ENCODE measurements around the gene HSF5. TPM values are rescaled to one million over a fixed set of nuclear protein-coding genes. Genes with fewer than 3 reads are reported as not detected.

The HSF5 gene
- total RNA-seq, 1 donor from 2014 or later: not detected

GRCh38 chr17:58501451-58501850, 13.2 kb upstream of the HSF5 start:
- TF ChIP-seq CTCF (IDR thresholded peaks at IDR 0.05; ENCODE audit: insufficient read depth, low read length, severe bottlenecking): no peak
- no peak overlapping the region for H3K4me3 ChIP-seq (ENCODE audit: low read depth, low read length)
- H3K36me3 ChIP-seq (ENCODE audit: control insufficient read depth, insufficient read depth, low read length): peaks cover 5% of the 10 kb centered on the region
- DNase-seq (ENCODE audit: low read depth) (no peak), FAIRE-seq (no peak)
- no peaks in the 10 kb centered on the region for H3K27me3 ChIP-seq (ENCODE audit: control insufficient read depth, insufficient read depth, low read length)

- no peak for DNase-seq (ENCODE audit: low read depth)
- TF ChIP-seq CTCF (IDR thresholded peaks at IDR 0.05; ENCODE audit: insufficient read depth, low read length, severe bottlenecking): no peak
- Histone ChIP-seq H3K27me3 (ENCODE audit: control insufficient read depth, insufficient read depth, low read length) (no peaks in the 10 kb centered on the region), H3K36me3 (ENCODE audit: control insufficient read depth, insufficient read depth, low read length) (peaks cover 20% of the 10 kb centered on the region), H3K4me3 (ENCODE audit: low read depth, low read length) (no peak overlapping the region)
- FAIRE-seq: no peak
These were observed 10.1 kb upstream of the HSF5 start for GRCh38 chr17:58498177-58498828.

GRCh38 chr17:58493506-58493905, 5.3 kb upstream of the HSF5 start:
- no peak overlapping the region for H3K4me3 ChIP-seq (ENCODE audit: low read depth, low read length)
- FAIRE-seq: no peak
- DNase-seq (ENCODE audit: low read depth): no peak
- TF ChIP-seq CTCF (IDR thresholded peaks at IDR 0.05; ENCODE audit: insufficient read depth, low read length, severe bottlenecking): no peak
- H3K36me3 ChIP-seq (ENCODE audit: control insufficient read depth, insufficient read depth, low read length): peaks cover 20% of the 10 kb centered on the region
- no peaks in the 10 kb centered on the region for H3K27me3 ChIP-seq (ENCODE audit: control insufficient read depth, insufficient read depth, low read length)

- TF ChIP-seq CTCF (IDR thresholded peaks at IDR 0.05; ENCODE audit: insufficient read depth, low read length, severe bottlenecking): no peak
- no peaks in the 10 kb centered on the region for H3K27me3 ChIP-seq (ENCODE audit: control insufficient read depth, insufficient read depth, low read length)
- H3K4me3 ChIP-seq (ENCODE audit: low read depth, low read length): no peak overlapping the region
- DNase-seq (ENCODE audit: low read depth) (peak; percentile 75), FAIRE-seq (peak; percentile 60)
- H3K36me3 ChIP-seq (ENCODE audit: control insufficient read depth, insufficient read depth, low read length): peaks cover 20% of the 10 kb centered on the region
These were observed 4.3 kb upstream of the HSF5 start for GRCh38 chr17:58492238-58493121.

GRCh38 chr17:58491510-58492045, 3.4 kb upstream of the HSF5 start:
- no peak for DNase-seq (ENCODE audit: low read depth)
- FAIRE-seq: no peak
- Histone ChIP-seq H3K36me3 (ENCODE audit: control insufficient read depth, insufficient read depth, low read length) (peaks cover 20% of the 10 kb centered on the region), H3K4me3 (ENCODE audit: low read depth, low read length) (no peak overlapping the region), H3K27me3 (ENCODE audit: control insufficient read depth, insufficient read depth, low read length) (no peaks in the 10 kb centered on the region)
- TF ChIP-seq CTCF (IDR thresholded peaks at IDR 0.05; ENCODE audit: insufficient read depth, low read length, severe bottlenecking): no peak
